Endodermal cell (in vitro differentiated cells): Measurements from ENCODE around the gene CEP295NL. TPM values are rescaled to one million over a fixed set of nuclear protein-coding genes. Genes with fewer than 3 reads are reported as not detected.

Experiments used
- DNase-seq: peaks from one replicate; pipeline ENCODE4 v3.0.0-alpha.2; 2017
- H3K27ac ChIP-seq: 2 replicates; pipeline ENCODE4 v1.5.1; 2013; ENCODE audit warnings: mild to moderate bottlenecking, low read depth, low read length, moderate library complexity
- H3K27me3 ChIP-seq: 2 replicates; pipeline ENCODE4 v1.6.1; 2013; ENCODE audit warnings: mild to moderate bottlenecking, low read length, moderate library complexity; ENCODE audit not compliant: insufficient read depth, control insufficient read depth, poor library complexity, severe bottlenecking
- H3K36me3 ChIP-seq: 2 replicates; pipeline ENCODE4 v1.7.0; 2013; ENCODE audit warnings: mild to moderate bottlenecking, low read length, moderate library complexity; ENCODE audit not compliant: control insufficient read depth, insufficient read depth
- H3K4me1 ChIP-seq: one replicate; pipeline ENCODE4 v1.7.0; 2013; ENCODE audit warnings: low read length; ENCODE audit not compliant: control insufficient read depth, insufficient read depth
- H3K4me3 ChIP-seq: 2 replicates; pipeline ENCODE4 v1.5.1; 2013; ENCODE audit warnings: mild to moderate bottlenecking, low read length, moderate library complexity
- H3K9ac ChIP-seq: 2 replicates; pipeline ENCODE4 v1.6.1; 2013; ENCODE audit warnings: mild to moderate bottlenecking, low read length, moderate library complexity; ENCODE audit not compliant: poor library complexity, severe bottlenecking; ENCODE audit errors: extremely low read depth
- H3K9me3 ChIP-seq: 2 replicates; pipeline ENCODE4 v1.6.1; 2013; ENCODE audit warnings: mild to moderate bottlenecking, low read length, moderate library complexity; ENCODE audit not compliant: control insufficient read depth
- H3K27ac Mint-ChIP-seq: 2 replicates; pipeline ENCODE4 v1.8.0; 2020; ENCODE audit warnings: mixed read lengths
- H3K27me3 Mint-ChIP-seq: 2 replicates; pipeline ENCODE4 v1.8.0; 2021; ENCODE audit warnings: mild to moderate bottlenecking, mixed read lengths; ENCODE audit not compliant: insufficient read depth
- H3K36me3 Mint-ChIP-seq: 2 replicates; pipeline ENCODE4 v1.8.0; 2020; ENCODE audit warnings: low read depth, mixed read lengths
- H3K4me1 Mint-ChIP-seq: 2 replicates; pipeline ENCODE4 v1.8.0; 2020; ENCODE audit warnings: mixed read lengths
- H3K4me3 Mint-ChIP-seq: 2 replicates; pipeline ENCODE4 v1.8.0; 2020; ENCODE audit warnings: mild to moderate bottlenecking, moderate library complexity, mixed read lengths
- H3K9me3 Mint-ChIP-seq: 2 replicates; pipeline ENCODE4 v1.8.0; 2020; ENCODE audit warnings: mild to moderate bottlenecking, mixed read lengths
- WGBS, 2 experiments: methylation state at CpG; one replicate each; pipeline versions ENCODE4 v1.1.5 to v1.1.7; 2013; ENCODE audit warnings: missing lambda C conversion rate in 2 of 2, mixed read lengths in 1 of 2; ENCODE audit not compliant: insufficient coverage in 1 of 2, insufficient read length in 1 of 2; 5-methylcytosine and 5-hydroxymethylcytosine counted together
- total RNA-seq, 2 donors: library from RNA; stranded (reverse); fragmentation: NEBNext Ultra II Directional in 1 of 2; extraction: Animal tissue kit (Norgen Biotek cat#: 25700) in 1 of 2; gene quantifications; 2 replicates in 1 of 2; 3 replicates in 1 of 2; pipeline ENCODE4 v1.2.1, GENCODE V29; 2021
- TF ChIP-seq, protein P1 (sequence below): fragments of 200-600 bp; sonication (generic); conservative IDR thresholded peaks from 2 replicates; pipeline ENCODE4 v1.5.0; 2021; ENCODE audit warnings: antibody characterized with exemption, mild to moderate bottlenecking

CEP295NL gene
- total RNA-seq, 2 donors from 2014 or later, result 0.97 to 2.2 TPM

DNA sequence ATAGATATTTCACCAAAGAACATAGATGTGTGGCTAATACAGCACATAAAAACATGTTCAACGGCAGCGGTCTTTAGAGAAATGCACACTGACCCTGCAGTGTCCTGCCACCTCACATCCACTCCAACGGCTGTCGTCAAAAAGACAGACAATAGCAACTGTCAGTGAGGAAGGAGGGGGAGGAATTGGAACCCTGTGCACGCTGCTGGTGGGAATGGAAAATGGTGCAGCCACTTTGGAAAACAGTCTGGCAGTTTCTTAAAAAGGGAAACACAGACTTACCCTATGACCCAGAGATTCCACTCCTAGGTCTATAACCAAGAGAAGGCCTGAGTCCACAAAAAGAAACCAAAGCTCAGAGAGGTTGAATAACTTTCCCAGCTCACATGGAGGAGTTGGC, 7.7 kb downstream of the CEP295NL start:
- H3K27ac Mint-ChIP-seq, result peak overlapping the region; percentile 55
- no peaks in the 10 kb centered on the region for H3K36me3 Mint-ChIP-seq
- Histone ChIP-seq H3K4me1 (no peaks in the 10 kb centered on the region), H3K27me3 (no peaks in the 10 kb centered on the region), H3K36me3 (no peaks in the 10 kb centered on the region), H3K9me3 (no peaks in the 10 kb centered on the region), H3K9ac (no peak overlapping the region), H3K4me3 (no peak overlapping the region), H3K27ac (no peak overlapping the region)
- H3K4me1 Mint-ChIP-seq, result peaks cover 5% of the 10 kb centered on the region
- WGBS, 2 experiments, result 62 to 100% methylated on average over 4 to 5 of the region's 5 CpGs
- no peak overlapping the region for H3K4me3 Mint-ChIP-seq
- no peaks in the 10 kb centered on the region for H3K27me3 Mint-ChIP-seq
- TF ChIP-seq, protein P1, sequence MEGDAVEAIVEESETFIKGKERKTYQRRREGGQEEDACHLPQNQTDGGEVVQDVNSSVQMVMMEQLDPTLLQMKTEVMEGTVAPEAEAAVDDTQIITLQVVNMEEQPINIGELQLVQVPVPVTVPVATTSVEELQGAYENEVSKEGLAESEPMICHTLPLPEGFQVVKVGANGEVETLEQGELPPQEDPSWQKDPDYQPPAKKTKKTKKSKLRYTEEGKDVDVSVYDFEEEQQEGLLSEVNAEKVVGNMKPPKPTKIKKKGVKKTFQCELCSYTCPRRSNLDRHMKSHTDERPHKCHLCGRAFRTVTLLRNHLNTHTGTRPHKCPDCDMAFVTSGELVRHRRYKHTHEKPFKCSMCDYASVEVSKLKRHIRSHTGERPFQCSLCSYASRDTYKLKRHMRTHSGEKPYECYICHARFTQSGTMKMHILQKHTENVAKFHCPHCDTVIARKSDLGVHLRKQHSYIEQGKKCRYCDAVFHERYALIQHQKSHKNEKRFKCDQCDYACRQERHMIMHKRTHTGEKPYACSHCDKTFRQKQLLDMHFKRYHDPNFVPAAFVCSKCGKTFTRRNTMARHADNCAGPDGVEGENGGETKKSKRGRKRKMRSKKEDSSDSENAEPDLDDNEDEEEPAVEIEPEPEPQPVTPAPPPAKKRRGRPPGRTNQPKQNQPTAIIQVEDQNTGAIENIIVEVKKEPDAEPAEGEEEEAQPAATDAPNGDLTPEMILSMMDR, result no peak
- no peak for DNase-seq
- no peaks in the 10 kb centered on the region for H3K9me3 Mint-ChIP-seq

DNA sequence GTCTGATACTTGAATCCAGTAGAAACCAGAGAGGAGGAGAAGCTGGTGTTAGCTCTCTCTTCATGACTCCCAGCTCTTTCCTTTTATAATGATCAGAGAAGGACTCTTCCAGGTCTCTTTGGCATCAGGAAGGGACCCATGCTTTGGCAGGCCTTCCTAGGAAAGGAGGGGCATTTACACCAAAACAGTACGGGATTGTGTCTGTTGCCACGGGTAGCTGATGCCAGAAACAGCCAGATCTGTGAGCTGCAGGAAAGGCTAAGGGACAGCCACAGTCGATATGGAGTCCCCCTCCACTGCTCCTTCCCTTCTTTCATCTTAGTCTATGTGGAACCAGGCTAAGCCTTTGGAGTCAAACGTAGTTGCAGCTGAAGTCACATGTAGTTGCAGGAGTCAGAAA, 9.3 kb downstream of the CEP295NL start:
- Mint-ChIP-seq H3K27ac (no peak overlapping the region), H3K4me1 (no peaks in the 10 kb centered on the region)
- H3K27ac ChIP-seq, result no peak overlapping the region

DNA sequence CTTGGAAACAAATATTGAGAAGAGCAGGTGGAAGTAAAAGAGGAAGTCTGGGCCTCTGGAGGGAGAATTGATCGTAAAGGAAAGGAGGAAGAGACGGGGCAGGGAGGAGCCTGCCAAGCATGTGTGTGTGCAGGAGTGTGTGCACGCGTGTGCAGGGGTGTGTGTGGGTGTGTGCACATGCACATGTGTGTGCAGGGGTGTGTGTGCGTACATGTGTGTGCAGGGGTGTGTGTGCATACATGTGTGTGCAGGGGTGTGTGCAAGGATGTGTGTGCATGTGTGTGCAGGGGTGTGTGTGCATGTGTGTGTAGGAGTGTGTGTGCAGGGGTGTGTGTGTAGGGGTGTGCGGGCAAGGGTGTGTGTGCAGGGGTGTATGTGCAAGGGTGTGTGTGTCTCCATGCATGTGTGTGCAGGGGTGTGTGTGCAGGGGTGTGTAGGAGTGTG, 10.0 kb downstream of the CEP295NL start:
- Mint-ChIP-seq H3K36me3 (no peaks in the 10 kb centered on the region), H3K4me1 (no peaks in the 10 kb centered on the region), H3K4me3 (no peak overlapping the region), H3K27ac (no peak overlapping the region), H3K27me3 (no peaks in the 10 kb centered on the region), H3K9me3 (no peaks in the 10 kb centered on the region)
- H3K9me3 ChIP-seq, result no peaks in the 10 kb centered on the region
- WGBS, 2 experiments, result 90% methylated on average over 2 to 6 of the region's 6 CpGs
- H3K36me3 ChIP-seq, result no peaks in the 10 kb centered on the region
- TF ChIP-seq, protein P1, result no peak
- H3K9ac ChIP-seq, result no peak overlapping the region
- no peak for DNase-seq
- H3K27ac ChIP-seq, result peak overlapping the region; percentile 32
- H3K4me1 ChIP-seq, result no peaks in the 10 kb centered on the region
- no peak overlapping the region for H3K4me3 ChIP-seq
- no peaks in the 10 kb centered on the region for H3K27me3 ChIP-seq

More for the DNA sequence above, 9.3 kb downstream of the CEP295NL start:
- Mint-ChIP-seq H3K36me3 (no peaks in the 10 kb centered on the region), H3K27me3 (no peaks in the 10 kb centered on the region), H3K4me3 (no peak overlapping the region), H3K9me3 (no peaks in the 10 kb centered on the region)
- H3K4me1 ChIP-seq, result no peaks in the 10 kb centered on the region
- H3K36me3 ChIP-seq, result no peaks in the 10 kb centered on the region
- 87 to 91% methylated on average over 4 of the region's 4 CpGs for WGBS, 2 experiments
- no peak overlapping the region for H3K4me3 ChIP-seq
- H3K9me3 ChIP-seq, result no peaks in the 10 kb centered on the region
- TF ChIP-seq, protein P1, result no peak
- H3K27me3 ChIP-seq, result no peaks in the 10 kb centered on the region
- no peak for DNase-seq
- H3K9ac ChIP-seq, result no peak overlapping the region
